Endothelial cell (in vitro differentiated cells): ENCODE data around the gene PLOD3. TPM values are rescaled to one million over a fixed set of nuclear protein-coding genes. Genes with fewer than 3 reads are reported as not detected.

Experiments
- DNase-seq: peaks from one replicate; pipeline ENCODE4 v3.0.0; 2021; ENCODE audit warnings: low spot score
- H3K27ac Mint-ChIP-seq: one replicate; pipeline ENCODE4 v1.8.0; 2021; ENCODE audit warnings: mixed read lengths, inconsistent platforms; ENCODE audit not compliant: unreplicated experiment
- H3K27me3 Mint-ChIP-seq: one replicate; pipeline ENCODE4 v1.8.0; 2021; ENCODE audit warnings: mild to moderate bottlenecking, moderate library complexity, mixed read lengths, inconsistent platforms; ENCODE audit not compliant: unreplicated experiment
- H3K36me3 Mint-ChIP-seq: one replicate; pipeline ENCODE4 v1.8.0; 2021; ENCODE audit warnings: mild to moderate bottlenecking, low read depth, mixed read lengths, inconsistent platforms; ENCODE audit not compliant: unreplicated experiment
- H3K4me1 Mint-ChIP-seq: one replicate; pipeline ENCODE4 v1.8.0; 2021; ENCODE audit warnings: mild to moderate bottlenecking, mixed read lengths, inconsistent platforms; ENCODE audit not compliant: unreplicated experiment
- H3K4me3 Mint-ChIP-seq: one replicate; pipeline ENCODE4 v1.8.0; 2021; ENCODE audit warnings: mild to moderate bottlenecking, mixed read lengths, inconsistent platforms; ENCODE audit not compliant: unreplicated experiment
- H3K9me3 Mint-ChIP-seq: one replicate; pipeline ENCODE4 v1.8.0; 2021; ENCODE audit warnings: mixed read lengths, inconsistent platforms; ENCODE audit not compliant: unreplicated experiment
- total RNA-seq: library from RNA; stranded (reverse); fragmentation: NEBNext Ultra II Directional; extraction: Animal tissue kit (Norgen Biotek cat#: 25700); gene quantifications from one replicate; pipeline ENCODE4 v1.2.1, GENCODE V29; 2021; ENCODE audit not compliant: unreplicated experiment
- TF ChIP-seq, protein P1 (sequence below): fragments of 200-600 bp; sonication (generic); IDR thresholded peaks from one replicate; pipeline ENCODE4 v1.5.0; 2021; ENCODE audit warnings: antibody characterized with exemption; ENCODE audit not compliant: unreplicated experiment

Gene PLOD3
- total RNA-seq, 1 donor from 2014 or later, result 73.0 TPM

GRCh38 chr7:101226721-101227120 is 9.3 kb upstream of the PLOD3 start:
- TF ChIP-seq, protein P1, sequence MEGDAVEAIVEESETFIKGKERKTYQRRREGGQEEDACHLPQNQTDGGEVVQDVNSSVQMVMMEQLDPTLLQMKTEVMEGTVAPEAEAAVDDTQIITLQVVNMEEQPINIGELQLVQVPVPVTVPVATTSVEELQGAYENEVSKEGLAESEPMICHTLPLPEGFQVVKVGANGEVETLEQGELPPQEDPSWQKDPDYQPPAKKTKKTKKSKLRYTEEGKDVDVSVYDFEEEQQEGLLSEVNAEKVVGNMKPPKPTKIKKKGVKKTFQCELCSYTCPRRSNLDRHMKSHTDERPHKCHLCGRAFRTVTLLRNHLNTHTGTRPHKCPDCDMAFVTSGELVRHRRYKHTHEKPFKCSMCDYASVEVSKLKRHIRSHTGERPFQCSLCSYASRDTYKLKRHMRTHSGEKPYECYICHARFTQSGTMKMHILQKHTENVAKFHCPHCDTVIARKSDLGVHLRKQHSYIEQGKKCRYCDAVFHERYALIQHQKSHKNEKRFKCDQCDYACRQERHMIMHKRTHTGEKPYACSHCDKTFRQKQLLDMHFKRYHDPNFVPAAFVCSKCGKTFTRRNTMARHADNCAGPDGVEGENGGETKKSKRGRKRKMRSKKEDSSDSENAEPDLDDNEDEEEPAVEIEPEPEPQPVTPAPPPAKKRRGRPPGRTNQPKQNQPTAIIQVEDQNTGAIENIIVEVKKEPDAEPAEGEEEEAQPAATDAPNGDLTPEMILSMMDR, result no peak
- Mint-ChIP-seq H3K27ac (no peak overlapping the region), H3K4me1 (peaks cover 13% of the 10 kb centered on the region)

DNA sequence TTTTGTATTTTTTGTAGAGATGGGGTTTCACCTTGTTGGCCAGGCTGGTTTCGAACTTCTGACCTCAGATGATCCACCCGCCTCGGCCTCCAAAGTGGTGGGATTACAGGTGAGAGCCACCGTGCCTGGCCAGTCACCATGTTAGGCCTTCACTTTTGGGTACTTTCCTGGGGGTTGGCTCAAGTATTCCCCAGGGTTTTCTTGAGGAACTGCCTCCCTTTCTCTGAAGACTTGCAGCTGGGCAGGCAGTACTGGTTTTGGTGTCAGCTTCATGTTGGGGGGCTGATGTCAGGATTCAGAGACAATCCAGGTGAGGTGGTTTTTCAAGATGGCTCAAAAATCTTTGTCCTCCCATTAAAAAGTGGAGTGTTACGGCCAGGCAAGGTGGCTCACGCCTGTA is 8.3 kb upstream of the PLOD3 start:
- H3K36me3 Mint-ChIP-seq, result peaks cover 21% of the 10 kb centered on the region
- no peaks in the 10 kb centered on the region for H3K9me3 Mint-ChIP-seq
- H3K4me1 Mint-ChIP-seq, result peaks cover 9% of the 10 kb centered on the region
- DNase-seq, result no peak
- no peak overlapping the region for H3K4me3 Mint-ChIP-seq
- TF ChIP-seq, protein P1, result no peak
- H3K27ac Mint-ChIP-seq, result no peak overlapping the region
- H3K27me3 Mint-ChIP-seq, result peaks cover 5% of the 10 kb centered on the region

More at GRCh38 chr7:101226721-101227120, 9.3 kb upstream of the PLOD3 start:
- Mint-ChIP-seq H3K36me3 (peaks cover 21% of the 10 kb centered on the region), H3K27me3 (peaks cover 7% of the 10 kb centered on the region), H3K4me3 (no peak overlapping the region), H3K9me3 (no peaks in the 10 kb centered on the region)
- no peak for DNase-seq

DNA sequence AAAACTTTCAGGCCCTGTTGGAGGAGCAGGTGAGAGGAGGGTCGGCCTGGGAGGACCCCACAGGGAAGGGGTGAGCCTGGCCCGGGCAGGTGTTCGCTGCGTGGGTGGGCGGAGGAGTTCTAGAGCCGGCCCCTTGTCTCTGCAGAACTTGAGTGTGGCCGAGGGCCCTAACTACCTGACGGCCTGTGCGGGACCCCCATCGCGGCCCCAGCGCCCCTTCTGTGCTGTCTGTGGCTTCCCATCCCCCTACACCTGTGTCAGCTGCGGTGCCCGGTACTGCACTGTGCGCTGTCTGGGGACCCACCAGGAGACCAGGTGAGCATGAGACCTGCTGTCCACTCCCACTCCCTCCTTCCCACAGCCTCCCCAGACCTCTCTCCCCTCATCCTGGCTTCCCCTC is 6.1 kb upstream of the PLOD3 start:
- TF ChIP-seq, protein P1, result no peak
- H3K27ac Mint-ChIP-seq, result no peak overlapping the region
- DNase-seq, result no peak
- no peak overlapping the region for H3K4me3 Mint-ChIP-seq
- H3K4me1 Mint-ChIP-seq, result peaks cover 10% of the 10 kb centered on the region
- no peaks in the 10 kb centered on the region for H3K9me3 Mint-ChIP-seq
- H3K36me3 Mint-ChIP-seq, result peaks cover 18% of the 10 kb centered on the region
- H3K27me3 Mint-ChIP-seq, result peaks cover 6% of the 10 kb centered on the region

DNA sequence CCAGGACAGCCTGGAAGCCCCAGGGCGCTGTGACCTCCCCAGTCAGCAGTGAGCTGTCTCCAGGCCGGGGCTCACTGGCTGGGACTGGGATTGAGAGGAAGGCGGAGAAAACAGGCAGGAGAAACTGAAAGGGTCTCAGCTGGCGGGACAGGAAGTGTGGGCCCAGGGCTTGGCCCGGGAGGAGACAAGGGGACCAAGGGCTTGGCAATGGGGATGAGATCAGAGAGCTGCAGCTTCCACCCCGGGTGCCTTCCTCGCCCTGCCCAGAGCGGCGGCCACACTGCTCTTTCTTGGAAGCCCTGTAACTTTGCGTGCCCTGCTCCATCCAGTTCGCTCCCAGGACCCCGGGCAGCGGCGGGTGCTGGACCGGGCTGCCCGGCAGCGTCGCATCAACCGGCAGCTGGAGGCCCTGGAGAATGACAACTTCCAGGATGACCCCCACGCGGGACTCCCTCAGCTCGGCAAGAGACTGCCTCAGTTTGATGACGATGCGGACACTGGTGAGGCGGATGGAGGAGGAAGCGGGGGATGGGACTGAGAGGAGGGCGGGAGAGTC is 5.0 kb upstream of the PLOD3 start:
- no peak overlapping the region for H3K4me3 Mint-ChIP-seq
- H3K9me3 Mint-ChIP-seq, result no peaks in the 10 kb centered on the region
- H3K27ac Mint-ChIP-seq, result peak overlapping the region; percentile 40
- peaks cover 13% of the 10 kb centered on the region for H3K27me3 Mint-ChIP-seq
- H3K36me3 Mint-ChIP-seq, result peaks cover 18% of the 10 kb centered on the region
- H3K4me1 Mint-ChIP-seq, result peaks cover 11% of the 10 kb centered on the region
- TF ChIP-seq, protein P1, result no peak
- no peak for DNase-seq

GRCh38 chr7:101220295-101220694 is 2.9 kb upstream of the PLOD3 start:
- peaks cover 18% of the 10 kb centered on the region for H3K36me3 Mint-ChIP-seq
- H3K27me3 Mint-ChIP-seq, result peaks cover 16% of the 10 kb centered on the region
- H3K4me1 Mint-ChIP-seq, result peaks cover 18% of the 10 kb centered on the region
- TF ChIP-seq, protein P1, result no peak
- DNase-seq, result no peak
- H3K4me3 Mint-ChIP-seq, result no peak overlapping the region
- H3K27ac Mint-ChIP-seq, result no peak overlapping the region
- no peaks in the 10 kb centered on the region for H3K9me3 Mint-ChIP-seq
